IPS-18c (cell line): ENCODE measurements around the gene TMEM94.

Experiments used
- H3K4me3 ChIP-seq: 2 replicates; pipeline ENCODE4 v1.7.0; 2013; ENCODE audit warnings: low read depth, mild to moderate bottlenecking, low read length, moderate library complexity; ENCODE audit not compliant: insufficient read depth
- H3K9me3 ChIP-seq: one replicate; pipeline ENCODE4 v1.6.1; 2013; ENCODE audit warnings: mild to moderate bottlenecking, low read length, moderate library complexity; ENCODE audit not compliant: control insufficient read depth, insufficient read depth

Gene TMEM94

DNA sequence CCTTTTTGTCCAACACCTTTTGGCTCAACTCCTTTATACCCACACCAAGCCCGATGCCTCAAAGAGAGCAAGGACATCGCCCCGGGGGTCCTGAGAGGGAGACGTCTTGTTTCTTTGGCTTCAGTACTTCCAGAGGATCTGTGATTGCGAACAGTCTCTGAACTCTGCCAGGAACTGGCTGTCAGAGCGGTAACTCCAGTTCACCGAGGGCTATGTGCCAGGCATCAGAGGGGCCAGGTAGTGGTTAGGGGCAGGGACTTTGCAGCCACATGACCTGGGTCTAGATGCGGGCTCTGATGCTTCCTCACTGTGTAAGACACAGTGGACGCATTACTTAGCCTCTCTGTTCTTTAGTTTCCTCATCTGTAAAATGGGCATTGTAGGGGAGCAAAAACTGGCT lies 90.7 kb downstream of the TMEM94 start:
- Histone ChIP-seq H3K4me3 (no peak overlapping the region), H3K9me3 (no peaks in the 10 kb centered on the region)

DNA sequence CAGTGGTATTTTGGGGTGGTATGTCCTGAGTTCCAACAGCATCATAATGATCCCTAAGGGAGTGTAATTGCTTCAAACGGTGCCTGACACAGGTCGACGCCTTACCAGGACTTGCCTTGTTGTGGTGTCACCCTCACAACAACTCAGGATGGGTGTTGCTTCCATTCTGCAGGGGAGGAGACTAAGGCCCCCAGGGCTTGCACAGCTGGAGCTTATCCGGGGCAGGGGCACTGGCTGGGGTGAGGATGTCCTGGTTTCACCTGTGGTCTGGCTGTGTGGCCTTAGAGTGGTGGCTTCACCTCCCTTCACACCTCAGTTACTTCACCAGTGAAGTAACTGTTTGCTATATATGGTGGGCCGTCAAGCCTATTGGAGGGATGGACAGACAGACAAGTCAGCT lies 92.4 kb downstream of the TMEM94 start:
- no peaks in the 10 kb centered on the region for H3K9me3 ChIP-seq
- no peak overlapping the region for H3K4me3 ChIP-seq
